Retinal pigment epithelial cell (primary cell): ENCODE data around the gene EEPD1.

Experiments used
- DNase-seq: peaks from one replicate; pipeline ENCODE4 v3.0.0-alpha.2; 2010; ENCODE audit warnings: low read depth
- H3K4me3 ChIP-seq: 2 replicates; pipeline ENCODE4 v1.5.1; 2011; ENCODE audit warnings: mild to moderate bottlenecking, low read length, control low read depth, moderate library complexity
- TF ChIP-seq, protein P1 (sequence below): conservative IDR thresholded peaks from 2 replicates; pipeline ENCODE4 v1.5.1; 2011; ENCODE audit warnings: low read depth, low read length, control low read depth, inconsistent platforms

The EEPD1 gene

GRCh38 chr7:36309716-36310115 is 156.7 kb downstream of the EEPD1 start:
- no peak overlapping the region for H3K4me3 ChIP-seq
- TF ChIP-seq, protein P1, sequence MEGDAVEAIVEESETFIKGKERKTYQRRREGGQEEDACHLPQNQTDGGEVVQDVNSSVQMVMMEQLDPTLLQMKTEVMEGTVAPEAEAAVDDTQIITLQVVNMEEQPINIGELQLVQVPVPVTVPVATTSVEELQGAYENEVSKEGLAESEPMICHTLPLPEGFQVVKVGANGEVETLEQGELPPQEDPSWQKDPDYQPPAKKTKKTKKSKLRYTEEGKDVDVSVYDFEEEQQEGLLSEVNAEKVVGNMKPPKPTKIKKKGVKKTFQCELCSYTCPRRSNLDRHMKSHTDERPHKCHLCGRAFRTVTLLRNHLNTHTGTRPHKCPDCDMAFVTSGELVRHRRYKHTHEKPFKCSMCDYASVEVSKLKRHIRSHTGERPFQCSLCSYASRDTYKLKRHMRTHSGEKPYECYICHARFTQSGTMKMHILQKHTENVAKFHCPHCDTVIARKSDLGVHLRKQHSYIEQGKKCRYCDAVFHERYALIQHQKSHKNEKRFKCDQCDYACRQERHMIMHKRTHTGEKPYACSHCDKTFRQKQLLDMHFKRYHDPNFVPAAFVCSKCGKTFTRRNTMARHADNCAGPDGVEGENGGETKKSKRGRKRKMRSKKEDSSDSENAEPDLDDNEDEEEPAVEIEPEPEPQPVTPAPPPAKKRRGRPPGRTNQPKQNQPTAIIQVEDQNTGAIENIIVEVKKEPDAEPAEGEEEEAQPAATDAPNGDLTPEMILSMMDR = no peak
- DNase-seq = no peak

- H3K4me3 ChIP-seq = no peak overlapping the region
- TF ChIP-seq, protein P1 = no peak
- no peak for DNase-seq
These were observed 157.8 kb downstream of the EEPD1 start for GRCh38 chr7:36310897-36311296.

DNA sequence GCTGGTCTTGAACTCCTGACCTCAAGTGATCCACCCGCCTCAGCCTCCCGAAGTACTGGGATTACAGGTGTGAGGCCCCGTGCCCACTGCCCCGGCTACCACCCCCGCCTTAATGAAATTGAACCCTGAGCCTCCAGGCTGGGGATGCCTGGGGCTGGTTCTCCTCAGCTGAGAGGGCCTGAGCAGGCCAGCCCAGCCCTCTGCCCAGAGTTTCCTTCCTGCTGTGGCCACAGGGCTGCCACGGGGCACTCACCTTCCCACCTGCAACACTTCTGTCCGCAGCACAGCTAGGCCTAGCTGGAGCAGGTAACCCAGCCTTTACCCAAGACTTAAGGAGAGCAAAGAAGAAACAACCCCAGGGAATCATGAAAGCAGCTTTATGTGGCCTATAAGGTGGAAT is 158.5 kb downstream of the EEPD1 start:
- TF ChIP-seq, protein P1 = no peak
- no peak overlapping the region for H3K4me3 ChIP-seq
- no peak for DNase-seq

DNA sequence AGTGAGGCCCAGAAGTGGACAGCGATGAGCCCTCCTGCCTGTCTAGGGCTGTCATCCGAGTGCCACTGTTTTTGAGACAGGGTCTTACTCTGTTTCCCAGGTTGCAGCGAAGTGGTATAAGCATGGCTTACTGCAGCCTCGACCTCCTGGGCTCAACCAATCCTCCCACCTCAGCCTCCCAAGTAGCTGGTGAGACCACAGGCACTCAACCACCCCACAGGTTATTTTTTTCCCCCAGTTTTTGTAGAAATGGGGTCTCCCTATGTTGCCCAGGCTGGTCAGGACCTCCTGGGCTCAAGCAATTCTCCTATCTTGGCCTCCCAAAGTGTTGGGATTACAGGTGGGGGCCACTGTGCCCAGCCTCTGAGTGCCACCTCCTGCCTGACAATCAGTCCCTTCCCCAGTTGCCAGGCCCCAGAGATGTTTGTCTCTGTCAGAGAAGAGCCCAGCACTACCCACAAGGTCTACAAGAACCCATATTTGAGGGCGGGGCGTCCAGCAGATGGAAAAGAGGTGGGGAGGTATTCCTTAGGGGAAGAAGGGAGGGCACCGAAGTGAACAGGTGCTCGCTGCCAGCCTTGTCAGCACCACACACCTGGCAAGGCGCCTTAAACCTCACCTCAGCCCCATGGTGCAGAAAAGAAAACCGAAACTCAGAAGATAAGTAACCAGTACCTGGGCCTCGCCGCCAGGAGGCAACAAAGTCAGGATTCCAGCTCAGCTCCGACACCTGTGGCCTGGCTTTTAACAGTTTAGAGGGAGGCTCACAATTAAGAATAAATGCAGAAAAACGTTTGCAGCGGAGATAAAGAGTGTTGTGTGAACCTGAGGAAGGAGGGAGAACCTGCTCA is 159.2 kb downstream of the EEPD1 start:
- no peak overlapping the region for H3K4me3 ChIP-seq
- DNase-seq = no peak
- TF ChIP-seq, protein P1 = peak; percentile 8

GRCh38 chr7:36312915-36313334 is 159.9 kb downstream of the EEPD1 start:
- no peak overlapping the region for H3K4me3 ChIP-seq
- DNase-seq = no peak
- TF ChIP-seq, protein P1 = no peak

- no peak overlapping the region for H3K4me3 ChIP-seq
- TF ChIP-seq, protein P1 = no peak
- DNase-seq = no peak
These were observed 160.6 kb downstream of the EEPD1 start for GRCh38 chr7:36313607-36314006.

GRCh38 chr7:36314491-36314890 is 161.4 kb downstream of the EEPD1 start:
- no peak for DNase-seq
- no peak overlapping the region for H3K4me3 ChIP-seq
- TF ChIP-seq, protein P1 = no peak
